K562 (cell line): Measurements from ENCODE around the gene OXNAD1. TPM values are rescaled to one million over a fixed set of nuclear protein-coding genes. Genes with fewer than 3 reads are reported as not detected.

Source experiments
- ATAC-seq: fragments of 200-7000 bp; cut with Tn5 transposase; 3 replicates; pipeline ENCODE4 v1.9.1; 2020; ENCODE audit warnings: moderate library complexity
- BruUV-seq: library from RNA; stranded (reverse); fragments of 400-500 nt; replicated peaks from 2 replicates; lab custom pipeline; 2021; lab: Mats Ljungman, UMichigan
- CTCF ChIA-PET: fragments of 300-600 bp; formaldehyde crosslinking; extraction: SDS; loops from one replicate; lab custom pipeline; 2021; ENCODE audit warnings: low intra/inter-chr PET ratio; lab: Yijun Ruan, JAX
- POLR2A ChIA-PET: fragments of 300-600, 350-650 bp; sonication (Branson Sonifier 250); formaldehyde crosslinking; extraction: SDS; loops from one replicate; lab custom pipeline; 2021; ENCODE audit warnings: antibody characterized with exemption, inconsistent platforms; lab: Yijun Ruan, JAX
- DNase-seq, 4 experiments: peaks; one replicate each; pipeline versions ENCODE4 v3.0.0 to v3.0.0-alpha.2; 2011 to 2018; ENCODE audit warnings: low spot score in 3 of 4, mixed read lengths in 3 of 4; ENCODE audit errors: extremely low read depth in 1 of 4
- FAIRE-seq: peaks from 2 replicates; lab custom pipeline; 2011; peaks lifted over from hg19 to GRCh38; lab: Jason Lieb, UNC
- H2AFZ ChIP-seq: 2 replicates; pipeline ENCODE4 v1.6.0; 2011; ENCODE audit warnings: low read depth, low read length, control low read depth, inconsistent platforms
- H3K27ac ChIP-seq: fragments of 200-600 bp; 3 replicates; pipeline ENCODE4 v1.8.0; 2011; ENCODE audit warnings: low read depth, mild to moderate bottlenecking, control low read depth, inconsistent platforms, low read length, moderate library complexity, mixed read lengths; ENCODE audit errors: extremely low read depth
- H3K27me3 ChIP-seq, 2 experiments: fragments of 300-600 bp in 1 of 2; 2 replicates in 1 of 2; 3 replicates in 1 of 2; pipeline versions ENCODE4 v1.6.0 to v1.8.0; 2011; ENCODE audit warnings: inconsistent platforms in 2 of 2, low read length in 2 of 2, mild to moderate bottlenecking in 1 of 2, mixed read lengths in 1 of 2, moderate library complexity in 1 of 2; ENCODE audit not compliant: control insufficient read depth in 2 of 2, insufficient read depth in 2 of 2
- H3K36me3 ChIP-seq: fragments of 300-600 bp; 3 replicates; pipeline ENCODE4 v1.8.0; 2011; ENCODE audit warnings: mild to moderate bottlenecking, low read length, inconsistent platforms; ENCODE audit not compliant: control insufficient read depth, insufficient read depth
- H3K4me1 ChIP-seq, 2 experiments: fragments of 200-600 bp in 1 of 2; replicated peaks in 1 of 2; 2 replicates in 1 of 2; 3 replicates in 1 of 2; pipeline versions ENCODE4 v1.5.1 to v1.8.0; 2011; ENCODE audit warnings: inconsistent platforms in 2 of 2, low read length in 2 of 2, mild to moderate bottlenecking in 1 of 2, mixed read lengths in 1 of 2, moderate library complexity in 1 of 2; ENCODE audit not compliant: control insufficient read depth in 2 of 2, insufficient read depth in 2 of 2
- H3K4me2 ChIP-seq: 2 replicates; pipeline ENCODE4 v1.6.1; 2011; ENCODE audit warnings: low read length, control low read depth, inconsistent platforms, mixed read lengths; ENCODE audit not compliant: insufficient read depth
- H3K4me3 ChIP-seq: fragments of 200-600 bp; sonication (generic), shearing (Covaris generic); 2 replicates; pipeline ENCODE4 v1.5.1; 2016; ENCODE audit warnings: control low read depth, inconsistent platforms
- H3K79me2 ChIP-seq: fragments of 200-600 bp; 3 replicates; pipeline ENCODE4 v1.8.0; 2011; ENCODE audit warnings: low read length, inconsistent platforms; ENCODE audit not compliant: control insufficient read depth, insufficient read depth
- H3K9ac ChIP-seq, 2 experiments: 2 replicates each; pipeline versions ENCODE4 v1.6.0 to v1.6.1; 2011; ENCODE audit warnings: low read depth in 2 of 2, low read length in 2 of 2, control low read depth in 1 of 2, inconsistent platforms in 1 of 2, mild to moderate bottlenecking in 1 of 2, mixed read lengths in 1 of 2; ENCODE audit not compliant: insufficient read depth in 1 of 2
- H3K9me1 ChIP-seq: one replicate; pipeline ENCODE4 v1.6.0; 2011; ENCODE audit warnings: inconsistent platforms, mild to moderate bottlenecking, low read length, moderate library complexity; ENCODE audit not compliant: control insufficient read depth, insufficient read depth
- H3K9me3 ChIP-seq: replicated peaks from 2 replicates; pipeline ENCODE4 v1.5.1; 2011; ENCODE audit warnings: low read depth, low read length, inconsistent platforms; ENCODE audit not compliant: control insufficient read depth, insufficient read depth
- H4K20me1 ChIP-seq: replicated peaks from 2 replicates; pipeline ENCODE4 v1.6.1; 2011; ENCODE audit warnings: low read length, inconsistent platforms, mixed read lengths; ENCODE audit not compliant: control insufficient read depth, insufficient read depth
- CBX5 ChIP-seq: IDR thresholded peaks from 2 replicates; pipeline ENCODE4 v1.6.1; 2014; ENCODE audit warnings: low read depth, borderline replicate concordance
- E2F4 ChIP-seq: sonication (generic); formaldehyde crosslinking; IDR thresholded peaks from 2 replicates; pipeline ENCODE4 v1.8.0; 2022; ENCODE audit warnings: mild to moderate bottlenecking, low read depth, missing genetic modification reagents
- EHMT2 ChIP-seq: fragments of 450-650 bp; IDR thresholded peaks from 2 replicates; pipeline ENCODE4 v1.6.1; 2018; ENCODE audit warnings: antibody characterized with exemption
- FOXA3 ChIP-seq, 2 experiments: fragments of 450-650 bp in 1 of 2; sonication (generic) in 1 of 2; formaldehyde crosslinking; IDR thresholded peaks in 1 of 2; conservative IDR thresholded peaks in 1 of 2; 2 replicates each; pipeline versions ENCODE4 v1.4.0 to v1.8.0; 2020 to 2022; ENCODE audit warnings: mild to moderate bottlenecking in 2 of 2, missing genetic modification reagents in 1 of 2
- HDAC3 ChIP-seq: fragments of 450-650 bp; IDR thresholded peaks from 2 replicates; pipeline ENCODE4 v1.6.1; 2018; ENCODE audit warnings: borderline replicate concordance, mild to moderate bottlenecking, moderate library complexity; ENCODE audit not compliant: partially characterized antibody
- HNRNPH1 ChIP-seq: fragments of 200-400 bp; formaldehyde crosslinking; optimal IDR thresholded peaks from 2 replicates; pipeline ENCODE3; 2017; ENCODE audit warnings: low read depth, mild to moderate bottlenecking, low read length, moderate library complexity
- MCM3 ChIP-seq: fragments of 450-650 bp; IDR thresholded peaks from 2 replicates; pipeline ENCODE4 v1.6.1; 2016
- PCBP2 ChIP-seq: fragments of 200-400 bp; formaldehyde crosslinking; IDR thresholded peaks from 2 replicates; pipeline ENCODE4 v1.6.1; 2018; ENCODE audit warnings: low read length, low read depth, mild to moderate bottlenecking, moderate library complexity; ENCODE audit not compliant: poor library complexity, severe bottlenecking
- POLR2AphosphoS2 ChIP-seq: IDR thresholded peaks from 2 replicates; pipeline ENCODE4 v1.6.1; 2012; ENCODE audit warnings: low read length, improper control_type of control experiment
- RBM39 ChIP-seq: fragments of 200-400 bp; formaldehyde crosslinking; optimal IDR thresholded peaks from 2 replicates; pipeline ENCODE3; 2018; ENCODE audit warnings: low read depth, low read length
- SRSF9 ChIP-seq: fragments of 200-400 bp; formaldehyde crosslinking; IDR thresholded peaks from 2 replicates; pipeline ENCODE4 v1.6.1; 2017; ENCODE audit warnings: low read depth, low read length, borderline replicate concordance
- TAF9B ChIP-seq: fragments of 450-650 bp; IDR thresholded peaks from 2 replicates; pipeline ENCODE4 v1.6.1; 2018; ENCODE audit warnings: mild to moderate bottlenecking; ENCODE audit not compliant: partially characterized antibody
- THAP12 ChIP-seq: fragments of 250-450 bp; sonication (Bioruptor Pico); IDR thresholded peaks from 2 replicates; pipeline ENCODE4 v1.9.0; 2021; ENCODE audit warnings: mild to moderate bottlenecking, inconsistent platforms
- TOE1 ChIP-seq, 2 experiments: fragments of 450-650 bp in 1 of 2; sonication (generic) in 1 of 2; formaldehyde crosslinking in 1 of 2; IDR thresholded peaks; 2 replicates each; pipeline versions ENCODE4 v1.7.1 to v1.8.0; 2016 to 2022; ENCODE audit warnings: borderline replicate concordance in 2 of 2, mild to moderate bottlenecking in 2 of 2, antibody characterized with exemption in 1 of 2, inconsistent platforms in 1 of 2, low read depth in 1 of 2, missing genetic modification reagents in 1 of 2, moderate library complexity in 1 of 2
- TSHZ1 ChIP-seq: fragments of 250-450 bp; sonication (Bioruptor Pico); IDR thresholded peaks from 2 replicates; pipeline ENCODE4 v1.4.0; 2020; ENCODE audit warnings: mild to moderate bottlenecking, moderate library complexity
- ZC3H8 ChIP-seq: fragments of 450-650 bp; IDR thresholded peaks from 2 replicates; pipeline ENCODE4 v1.6.1; 2017
- whole genome bisulfite sequencing: fragments of 100-300 bp; shearing (Covaris generic); methylation state at CpG from one replicate; pipeline ENCODE4 v1.1.6; 2016; ENCODE audit warnings: low coverage, mixed read lengths; ENCODE audit not compliant: insufficient coverage; ENCODE audit errors: missing lambda C conversion rate; 5-methylcytosine and 5-hydroxymethylcytosine counted together
- in situ Hi-C: fragments of 300-500 bp; cut with MboI; formaldehyde crosslinking; loops from 4 replicates; pipeline ENCODE4 v1.15.0; 2018; ENCODE audit warnings: inconsistent platforms, mixed read lengths
- intact Hi-C: fragments of 100-400 bp; cut with micrococcal nuclease; formaldehyde crosslinking; loops from 2 replicates; pipeline ENCODE4 v1.14.2; 2022
- polyA plus RNA-seq, 8 experiments: library from polyadenylated mRNA; depleted of rRNA in 4 of 8; stranded (reverse) in 5 of 8; unstranded in 3 of 8; fragments of >200 nt; fragmentation: Nextera tagmentation in 2 of 8; fragmentation: Illumina TruSeq in 1 of 8; extraction: Ambion mirVana in 2 of 8; extraction: Trizol in 1 of 8; gene quantifications; 2 replicates each; pipeline versions ENCODE4 v1.2.1 to v1.2.3, GENCODE V29; 2011 to 2014; ENCODE audit warnings: inconsistent platforms in 1 of 8, missing spikeins in 1 of 8
- total RNA-seq, 7 experiments: library from RNA; depleted of rRNA in 6 of 7; stranded (reverse); fragments of >200 nt in 6 of 7; fragmentation: Illumina TruSeq in 2 of 7; extraction: Trizol in 2 of 7; gene quantifications; 2 replicates each; pipeline versions ENCODE4 v1.2.1 to v1.2.3, GENCODE V29; 2011 to 2021; ENCODE audit warnings: low replicate concordance in 1 of 7

OXNAD1 gene
- total and polyA plus RNA-seq, 9 of the 15 experiments (the other 6 are each of a cell fraction or from before 2014, with no cell fraction given): 12.8 to 44.4 (median 41.1) TPM

GRCh38 chr3:16352428-16352827, 87.4 kb downstream of the OXNAD1 start (continued):
- TF ChIP-seq PCBP2 (no peak), CBX5 (no peak), TOE1 (IDR thresholded peaks at IDR 0.05; ENCODE audit: borderline replicate concordance) (no peak), TOE1 (CRISPR knock-in tag; IDR thresholded peaks at IDR 0.05; ENCODE audit: borderline replicate concordance, low read depth) (no peak), HDAC3 (no peak), E2F4 (CRISPR knock-in tag) (no peak), TAF9B (no peak), FOXA3 (CRISPR knock-in tag; conservative IDR thresholded peaks at IDR 0.05 in 1 of 2, IDR thresholded peaks at IDR 0.05 in 1 of 2) (no peak)

GRCh38 chr3:16354291-16354690, 89.3 kb downstream of the OXNAD1 start:
- Histone ChIP-seq H3K79me2 (no peaks in the 10 kb centered on the region), H3K36me3 (peaks cover 6% of the 10 kb centered on the region; the same call in 1 of the 3 replicates), H3K4me1 (0 out of 5 replicates have a peak, but pooled peaks cover 0 to 5% of the 10 kb centered on the region in 2 experiments), H3K9me3 (no peaks in the 10 kb centered on the region), H3K9ac (no peak overlapping the region), H3K27ac (no peak overlapping the region), H4K20me1 (no peaks in the 10 kb centered on the region), H2AFZ (no peak overlapping the region), H3K4me2 (no peak overlapping the region), H3K9me1 (no peaks in the 10 kb centered on the region), H3K27me3 (no peaks in the 10 kb centered on the region), H3K4me3 (no peak overlapping the region)
- ATAC-seq (no peak), DNase-seq (no peak), FAIRE-seq (no peak)
- in situ Hi-C loops (no loop called here), intact Hi-C loops (no loop called here)
- ChIA-PET CTCF (no interaction called here), POLR2A (no interaction called here)
- WGBS: 76% methylated on average over 3 of the region's 3 CpGs
- BruUV-seq: no TSS peak
- TF ChIP-seq HNRNPH1: no peak
- no peak for TF ChIP-seq RBM39
- TF ChIP-seq EHMT2: no peak
- TF ChIP-seq TSHZ1: no peak
- no peak for TF ChIP-seq SRSF9
- TF ChIP-seq POLR2AphosphoS2: no peak
- no peak for TF ChIP-seq MCM3
- no peak for TF ChIP-seq ZC3H8
- TF ChIP-seq THAP12: no peak
